HepG2 (cell line): ENCODE results near the gene HOTAIR. TPM values are rescaled to one million over a fixed set of nuclear protein-coding genes. Genes with fewer than 3 reads are reported as not detected.

ENCODE experiments used
- ATAC-seq: fragments of 200-7000 bp; cut with Tn5 transposase; 3 replicates; pipeline ENCODE4 v1.9.1; 2020; ENCODE audit warnings: mild to moderate bottlenecking, moderate library complexity
- BruUV-seq: library from RNA; stranded (reverse); fragments of 400-500 nt; replicated peaks from 2 replicates; lab custom pipeline; 2021; lab: Mats Ljungman, UMichigan
- CTCF ChIA-PET: fragments of 300-600 bp; formaldehyde crosslinking; extraction: SDS; loops from one replicate; lab custom pipeline; 2021; ENCODE audit warnings: low total read pairs, inconsistent platforms, low intra/inter-chr PET ratio; lab: Yijun Ruan, JAX
- POLR2A ChIA-PET: fragments of 350-600 bp; sonication (Branson Sonifier 250); formaldehyde crosslinking; loops from one replicate; lab custom pipeline; 2020; ENCODE audit warnings: antibody characterized with exemption, inconsistent platforms; lab: Yijun Ruan, JAX
- DNase-seq: peaks from one replicate; pipeline ENCODE4 v3.0.0-alpha.2; 2015; ENCODE audit warnings: low spot score
- FAIRE-seq: peaks from 3 replicates; lab custom pipeline; 2011; peaks lifted over from hg19 to GRCh38; lab: Jason Lieb, UNC
- H2AFZ ChIP-seq: one replicate; pipeline ENCODE4 v1.6.1; 2011; ENCODE audit warnings: low read length, inconsistent platforms
- H3K27ac ChIP-seq: fragments of 300-600 bp; 3 replicates; pipeline ENCODE4 v1.8.0; 2011; ENCODE audit warnings: mixed run types, mild to moderate bottlenecking, mixed read lengths, low read length, inconsistent platforms; ENCODE audit not compliant: insufficient read depth; ENCODE audit errors: extremely low read length
- H3K27me3 ChIP-seq, 2 experiments: fragments of 200-600 bp in 1 of 2; 2 replicates in 1 of 2; 3 replicates in 1 of 2; pipeline versions ENCODE4 v1.6.0 to v1.8.0; 2011; ENCODE audit warnings: low read length in 2 of 2, mild to moderate bottlenecking in 2 of 2, moderate library complexity in 2 of 2, inconsistent platforms in 1 of 2; ENCODE audit not compliant: insufficient read depth in 2 of 2, control insufficient read depth in 1 of 2
- H3K36me3 ChIP-seq, 2 experiments: fragments of 200-600 bp in 1 of 2; replicated peaks in 1 of 2; 2 replicates in 1 of 2; 3 replicates in 1 of 2; pipeline versions ENCODE4 v1.5.1 to v1.8.0; 2011; ENCODE audit warnings: low read length in 2 of 2, inconsistent platforms in 1 of 2; ENCODE audit not compliant: insufficient read depth in 2 of 2, control insufficient read depth in 1 of 2
- H3K4me1 ChIP-seq: 2 replicates; pipeline ENCODE4 v1.5.1; 2012; ENCODE audit warnings: low read length, inconsistent platforms; ENCODE audit not compliant: insufficient read depth
- H3K4me2 ChIP-seq: 2 replicates; pipeline ENCODE4 v1.6.0; 2011; ENCODE audit warnings: low read depth, low read length, inconsistent platforms
- H3K4me3 ChIP-seq, 3 experiments: fragments of 200-600 bp in 1 of 3; sonication (generic), shearing (Covaris generic) in 1 of 3; replicated peaks in 1 of 3; 2 replicates each; pipeline ENCODE4 v1.5.1; 2011 to 2016; ENCODE audit warnings: low read length in 3 of 3, inconsistent platforms in 2 of 3, low read depth in 2 of 3, mild to moderate bottlenecking in 2 of 3, control low read depth in 1 of 3, mixed read lengths in 1 of 3; ENCODE audit not compliant: insufficient read depth in 1 of 3
- H3K79me2 ChIP-seq: one replicate; pipeline ENCODE4 v1.6.1; 2011; ENCODE audit warnings: low read length, inconsistent platforms; ENCODE audit not compliant: insufficient read depth
- H3K9ac ChIP-seq: 2 replicates; pipeline ENCODE4 v1.6.0; 2011; ENCODE audit warnings: mild to moderate bottlenecking, low read depth, low read length, inconsistent platforms; ENCODE audit not compliant: insufficient read depth
- H3K9me3 ChIP-seq: 2 replicates; pipeline ENCODE4 v1.5.1; 2012; ENCODE audit warnings: mild to moderate bottlenecking, low read length
- H4K20me1 ChIP-seq: 2 replicates; pipeline ENCODE4 v1.6.0; 2011; ENCODE audit warnings: inconsistent platforms, mild to moderate bottlenecking, low read length, moderate library complexity; ENCODE audit not compliant: insufficient read depth
- HNRNPLL ChIP-seq: fragments of 200-400 bp; formaldehyde crosslinking; IDR thresholded peaks from 2 replicates; pipeline ENCODE4 v1.6.1; 2017; ENCODE audit warnings: mild to moderate bottlenecking, low read depth, low read length; ENCODE audit not compliant: poor library complexity, severe bottlenecking
- KMT2B ChIP-seq: IDR thresholded peaks from 2 replicates; pipeline ENCODE4 v1.6.1; 2016; ENCODE audit warnings: missing genetic modification reagents, missing compliant biosample characterization
- RCOR2 ChIP-seq: IDR thresholded peaks from 2 replicates; pipeline ENCODE4 v1.6.1; 2016; ENCODE audit warnings: missing biosample characterization, missing genetic modification reagents
- ZNF768 ChIP-seq: sonication (generic); formaldehyde crosslinking; IDR thresholded peaks from 2 replicates; pipeline ENCODE4 v1.4.0; 2020; ENCODE audit warnings: missing genetic modification reagents
- WGBS: methylation state at CpG from one replicate; pipeline ENCODE4 v1.1.6; 2017; ENCODE audit warnings: low lambda C conversion rate; 5-methylcytosine and 5-hydroxymethylcytosine counted together
- in situ Hi-C: cut with HindIII; loops from 2 replicates; pipeline ENCODE4 v1.10.0; 2017; ENCODE audit warnings: low pct_unique_long_range_greater_than_20kb; ENCODE audit not compliant: extremely low pct_ligation_motif_present
- intact Hi-C: fragments of 100-400 bp; cut with micrococcal nuclease; formaldehyde crosslinking; loops from one replicate; pipeline ENCODE4 v1.10.0; 2022; ENCODE audit not compliant: unreplicated experiment
- polyA plus RNA-seq, 8 experiments: library from polyadenylated mRNA; depleted of rRNA in 3 of 8; stranded (reverse) in 7 of 8; unstranded in 1 of 8; fragments of >200 nt; fragmentation: Illumina TruSeq in 4 of 8; extraction: Trizol in 4 of 8; gene quantifications; 2 replicates each; pipeline versions ENCODE4 v1.2.1 to v1.2.3, GENCODE V29; 2011 to 2016; ENCODE audit warnings: low read depth in 4 of 8, missing spikeins in 1 of 8, mixed read lengths in 1 of 8; ENCODE audit not compliant: insufficient read depth in 1 of 8
- total RNA-seq, 5 experiments: library from RNA; depleted of rRNA; stranded (reverse); fragments of >200 nt; fragmentation: Illumina TruSeq; extraction: Trizol; gene quantifications; 2 replicates each; pipeline ENCODE4 v1.2.3, GENCODE V29; 2016; ENCODE audit warnings: low read depth in 1 of 5

Gene HOTAIR
- total and polyA plus RNA-seq, 2 of the 13 experiments (the other 11 are each of a cell fraction or from before 2014, with no cell fraction given): not detected

GRCh38 chr12:53985994-53986685 lies 11.4 kb upstream of the HOTAIR start:
- H4K20me1 ChIP-seq: no peaks in the 10 kb centered on the region
- TF ChIP-seq RCOR2 (CRISPR knock-in tag) (no peak), ZNF768 (peak; percentile 17; the same call in 1 of the 2 replicates)
- no peak overlapping the region for H3K4me3 ChIP-seq
- FAIRE-seq (no peak), DNase-seq (no peak), ATAC-seq (no peak)
- H3K4me2 ChIP-seq: no peak overlapping the region
- no peak overlapping the region for H3K9ac ChIP-seq
- POLR2A ChIA-PET: no interaction called here
- 87% methylated on average over 45 of the region's 50 CpGs for WGBS
- H3K79me2 ChIP-seq: no peaks in the 10 kb centered on the region
- H3K4me1 ChIP-seq: peaks cover 34% of the 10 kb centered on the region
- CTCF ChIA-PET: no interaction called here
- no peaks in the 10 kb centered on the region for H3K9me3 ChIP-seq
- H3K27ac ChIP-seq: no peak overlapping the region
- no peak overlapping the region for H2AFZ ChIP-seq
- intact Hi-C loops (no loop called here), in situ Hi-C loops (no loop called here)
- H3K36me3 ChIP-seq: no peaks in the 10 kb centered on the region
- BruUV-seq: no TSS peak
- H3K27me3 ChIP-seq: peaks cover 7 to 42% of the 10 kb centered on the region in 2 experiments

- in situ Hi-C loops: no loop called here
- Histone ChIP-seq H3K79me2 (no peaks in the 10 kb centered on the region), H3K9ac (no peak overlapping the region), H3K9me3 (no peaks in the 10 kb centered on the region), H3K36me3 (no peaks in the 10 kb centered on the region)
- POLR2A ChIA-PET: no interaction called here
- FAIRE-seq (no peak), ATAC-seq (no peak)
- WGBS: 85% methylated on average over 21 of the region's 21 CpGs
- CTCF ChIA-PET: interaction anchor here (2.3 kb wide), 1 partner anchor 229 kb away, joined by 12 read pairs; no protein-coding TSS in a partner anchor
- TF ChIP-seq KMT2B (no peak), HNRNPLL (peak; percentile 5)
- TF ChIP-seq, all 625 proteins: peak for 1
- Histone ChIP-seq H3K4me2 (no peak overlapping the region), H2AFZ (no peak overlapping the region), H4K20me1 (no peaks in the 10 kb centered on the region), H3K4me3 (no peak overlapping the region), H3K27me3 (peaks cover 6 to 42% of the 10 kb centered on the region in 2 experiments; a peak in 4 of 5 replicates), H3K27ac (no peak overlapping the region), H3K4me1 (peaks cover 34% of the 10 kb centered on the region)
- intact Hi-C loops: no loop called here
- no peak for DNase-seq
- BruUV-seq: no TSS peak
Observed at GRCh38 chr12:53985692-53985993, 10.9 kb upstream of the HOTAIR start.
